Gastrocnemius medialis (tissue), 4 donors: ENCODE data around the gene EP400.
"Not testable (repeated sequence)": the region's sequence is repeated elsewhere in the genome, so short reads cannot be mapped to it uniquely, and the experiment has no call there.

Source experiments
- POLR2A ChIP-seq, 2 donors: fragments of 450-650 bp; IDR thresholded peaks; one replicate each; pipeline ENCODE4 v1.6.1; 2017; ENCODE audit warnings: antibody characterized with exemption in 2 of 2, mild to moderate bottlenecking in 2 of 2, moderate library complexity in 2 of 2
- TF ChIP-seq, protein P1 (sequence below), 5 experiments: fragments of 450-650 bp in 3 of 5; fragments of 200-600 bp in 2 of 5; sonication (generic) in 2 of 5; IDR thresholded peaks in 4 of 5; conservative IDR thresholded peaks in 1 of 5; 1 replicate in 4 of 5; 2 replicates in 1 of 5; pipeline ENCODE4 v1.5.1; 2016 to 2019; ENCODE audit warnings: antibody characterized with exemption in 5 of 5, mild to moderate bottlenecking in 3 of 5, moderate library complexity in 3 of 5

DNA sequence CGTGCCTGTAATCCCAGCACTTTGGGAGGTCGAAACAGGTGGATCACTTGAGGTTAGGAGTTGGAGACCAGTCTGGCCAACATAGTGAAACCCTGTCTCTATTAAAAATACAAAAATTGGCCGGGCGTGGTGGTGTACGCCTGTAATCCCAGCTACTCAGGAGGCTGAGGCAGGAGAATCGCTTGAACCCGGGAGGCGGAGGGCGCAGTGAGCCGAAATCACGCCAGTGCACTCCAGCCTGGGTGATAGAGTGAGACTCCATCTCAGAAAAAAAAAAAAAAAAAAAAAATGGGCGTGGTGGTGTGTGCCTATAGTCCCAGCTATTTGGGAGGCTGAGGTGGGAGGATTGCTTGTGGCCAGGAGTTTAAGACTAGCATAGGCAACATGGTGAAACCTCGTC lies 4.7 kb downstream of the EP400 start:
- TF ChIP-seq POLR2A (IDR thresholded peaks at IDR 0.05) = not testable (repeated sequence)
- TF ChIP-seq, protein P1, sequence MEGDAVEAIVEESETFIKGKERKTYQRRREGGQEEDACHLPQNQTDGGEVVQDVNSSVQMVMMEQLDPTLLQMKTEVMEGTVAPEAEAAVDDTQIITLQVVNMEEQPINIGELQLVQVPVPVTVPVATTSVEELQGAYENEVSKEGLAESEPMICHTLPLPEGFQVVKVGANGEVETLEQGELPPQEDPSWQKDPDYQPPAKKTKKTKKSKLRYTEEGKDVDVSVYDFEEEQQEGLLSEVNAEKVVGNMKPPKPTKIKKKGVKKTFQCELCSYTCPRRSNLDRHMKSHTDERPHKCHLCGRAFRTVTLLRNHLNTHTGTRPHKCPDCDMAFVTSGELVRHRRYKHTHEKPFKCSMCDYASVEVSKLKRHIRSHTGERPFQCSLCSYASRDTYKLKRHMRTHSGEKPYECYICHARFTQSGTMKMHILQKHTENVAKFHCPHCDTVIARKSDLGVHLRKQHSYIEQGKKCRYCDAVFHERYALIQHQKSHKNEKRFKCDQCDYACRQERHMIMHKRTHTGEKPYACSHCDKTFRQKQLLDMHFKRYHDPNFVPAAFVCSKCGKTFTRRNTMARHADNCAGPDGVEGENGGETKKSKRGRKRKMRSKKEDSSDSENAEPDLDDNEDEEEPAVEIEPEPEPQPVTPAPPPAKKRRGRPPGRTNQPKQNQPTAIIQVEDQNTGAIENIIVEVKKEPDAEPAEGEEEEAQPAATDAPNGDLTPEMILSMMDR (IDR thresholded peaks at IDR 0.05 in 4 of 5, conservative IDR thresholded peaks at IDR 0.05 in 1 of 5) = not testable (repeated sequence)
